Right cardiac atrium (tissue), 5 donors: ENCODE results near the gene USP21. TPM values are rescaled to one million over a fixed set of nuclear protein-coding genes. Genes with fewer than 3 reads are reported as not detected.
A peak's percentile ranks its signal among the peaks of the same experiment; 100 is the strongest.

Experiments used
- ATAC-seq, 2 donors: fragments of 200-7000 bp; cut with Tn5 transposase; one replicate each; pipeline versions ENCODE4 v1.8.0 to v1.9.1; 2020; ENCODE audit warnings: moderate library complexity in 2 of 2, mild to moderate bottlenecking in 1 of 2
- DNase-seq, 3 donors: peaks; one replicate each; pipeline ENCODE4 v3.0.0-alpha.2; 2020
- H3K27ac ChIP-seq: one replicate; pipeline ENCODE4 v1.5.1; 2013; ENCODE audit warnings: mild to moderate bottlenecking, low read length, control low read depth, moderate library complexity
- H3K27me3 ChIP-seq: one replicate; pipeline ENCODE4 v1.6.1; 2013; ENCODE audit not compliant: control insufficient read depth, insufficient read depth
- H3K4me1 ChIP-seq: one replicate; pipeline ENCODE4 v1.6.1; 2013; ENCODE audit warnings: low read length; ENCODE audit not compliant: control insufficient read depth, insufficient read depth
- H3K4me3 ChIP-seq: one replicate; pipeline ENCODE4 v1.5.1; 2013; ENCODE audit warnings: low read length, control low read depth
- H3K9me3 ChIP-seq: one replicate; pipeline ENCODE4 v1.6.1; 2013; ENCODE audit warnings: low read length; ENCODE audit not compliant: control insufficient read depth
- WGBS: extraction: QIAGEN DNeasy Blood & Tissue Kit; methylation state at CpG from one replicate; pipeline ENCODE4 v1.1.7; 2013; 5-methylcytosine and 5-hydroxymethylcytosine counted together
- intact Hi-C, 4 donors: fragments of 100-400 bp; cut with DNase I; formaldehyde crosslinking; loops; one replicate each; pipeline versions ENCODE4 v1.11.0 to v1.14.0; 2022 to 2023
- polyA plus RNA-seq: library from polyadenylated mRNA; stranded (reverse); fragments of 200-250 nt; gene quantifications from one replicate; pipeline ENCODE4 v1.2.3, GENCODE V29; 2013
- total RNA-seq, 4 donors: library from RNA; stranded (reverse); fragmentation: NEBNext Ultra II Directional; extraction: Animal tissue kit (Norgen Biotek cat#: 25700); gene quantifications; one replicate each; pipeline ENCODE4 v1.2.1, GENCODE V29; 2021
- donor health status: healthy with polysubstance abuse.
- donor health status: DM: no; HTN: yes; CAD: no.
- donor health status: DM: no; HTN: no; CAD: no.
- donor health status: DM: no; HTN: yes; CAD: no; lungs with severe emphysema.
- donor health status: DM: yes; HTN: yes; CAD: no.

USP21 gene
- total and polyA plus RNA-seq, 5 donors, result 14.9 to 25.7 (median 20.2) TPM

GRCh38 chr1:161200992-161201835 is 41.9 kb downstream of the USP21 start:
- ATAC-seq, result peak; percentile 48 to 75
- peaks cover 26% of the 10 kb centered on the region for H3K4me1 ChIP-seq
- WGBS, result 26% methylated on average over 13 of the region's 13 CpGs

DNA sequence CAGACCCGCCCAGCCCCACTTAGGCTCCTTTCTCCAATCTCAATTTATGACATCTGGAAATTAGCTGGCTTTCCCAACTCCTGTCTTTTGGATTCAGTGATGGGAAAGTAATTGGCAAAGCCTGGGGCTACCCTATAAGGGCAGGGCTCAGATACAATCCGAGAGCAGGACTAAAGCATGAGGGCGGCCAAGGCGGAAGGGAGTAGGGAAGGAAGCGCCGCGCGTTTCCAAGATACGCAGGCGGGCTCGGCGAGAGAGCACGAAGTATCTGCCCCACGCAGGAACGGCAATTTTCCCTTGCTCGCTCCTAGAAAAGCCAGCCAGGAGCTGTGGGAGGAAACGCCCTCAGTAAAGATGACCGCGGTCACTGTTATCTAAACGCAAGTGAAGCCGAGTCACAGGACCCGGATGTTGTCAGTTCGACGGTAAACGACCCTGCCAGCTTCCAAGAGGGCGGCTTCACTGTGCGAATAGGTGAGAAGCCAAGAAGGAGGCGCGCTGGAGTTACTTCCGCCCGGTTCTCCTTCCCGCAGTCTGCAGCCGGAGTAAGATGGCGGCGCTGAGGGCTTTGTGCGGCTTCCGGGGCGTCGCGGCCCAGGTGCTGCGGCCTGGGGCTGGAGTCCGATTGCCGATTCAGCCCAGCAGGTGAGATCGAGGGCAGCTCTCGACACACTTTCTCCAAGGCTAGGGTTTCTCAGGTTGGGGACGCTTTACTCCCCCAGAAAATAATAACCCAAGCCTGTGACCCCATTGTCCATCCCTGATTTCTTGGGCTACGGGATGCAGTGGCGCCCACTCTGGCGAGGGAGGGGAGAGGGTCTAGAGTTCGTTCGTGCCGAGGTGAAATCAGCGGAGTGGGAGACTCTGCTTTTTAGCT is 42.8 kb downstream of the USP21 start, which contains the start of gene NDUFS2:
Gene NDUFS2 (plus strand): TSS at position 532 of the 877 bp plus-strand sequence. CDS start 19 bp downstream, at position 551.
- Histone ChIP-seq H3K9me3 (no peaks in the 10 kb centered on the region), H3K27me3 (no peaks in the 10 kb centered on the region), H3K4me3 (peak within 1 kb of the TSS; percentile 98), H3K27ac (peak within 1 kb of the TSS; percentile 99), H3K4me1 (peaks cover 31% of the 10 kb centered on the region)
- ATAC-seq, result peak; percentile 76 to 90
- intact Hi-C loops, result no loop called here
- peak; percentile 98 to 99 (median 98) for DNase-seq
- under 1% methylated on average over 53 of the region's 53 CpGs for WGBS

More at GRCh38 chr1:161200992-161201835, 41.9 kb downstream of the USP21 start:
- peak; percentile 84 to 85 (median 85) for DNase-seq
- no peaks in the 10 kb centered on the region for H3K27me3 ChIP-seq
- H3K27ac ChIP-seq, result peak overlapping the region; percentile 99
- intact Hi-C loops, result no loop called here
- no peaks in the 10 kb centered on the region for H3K9me3 ChIP-seq
- peak overlapping the region; percentile 98 for H3K4me3 ChIP-seq

DNA sequence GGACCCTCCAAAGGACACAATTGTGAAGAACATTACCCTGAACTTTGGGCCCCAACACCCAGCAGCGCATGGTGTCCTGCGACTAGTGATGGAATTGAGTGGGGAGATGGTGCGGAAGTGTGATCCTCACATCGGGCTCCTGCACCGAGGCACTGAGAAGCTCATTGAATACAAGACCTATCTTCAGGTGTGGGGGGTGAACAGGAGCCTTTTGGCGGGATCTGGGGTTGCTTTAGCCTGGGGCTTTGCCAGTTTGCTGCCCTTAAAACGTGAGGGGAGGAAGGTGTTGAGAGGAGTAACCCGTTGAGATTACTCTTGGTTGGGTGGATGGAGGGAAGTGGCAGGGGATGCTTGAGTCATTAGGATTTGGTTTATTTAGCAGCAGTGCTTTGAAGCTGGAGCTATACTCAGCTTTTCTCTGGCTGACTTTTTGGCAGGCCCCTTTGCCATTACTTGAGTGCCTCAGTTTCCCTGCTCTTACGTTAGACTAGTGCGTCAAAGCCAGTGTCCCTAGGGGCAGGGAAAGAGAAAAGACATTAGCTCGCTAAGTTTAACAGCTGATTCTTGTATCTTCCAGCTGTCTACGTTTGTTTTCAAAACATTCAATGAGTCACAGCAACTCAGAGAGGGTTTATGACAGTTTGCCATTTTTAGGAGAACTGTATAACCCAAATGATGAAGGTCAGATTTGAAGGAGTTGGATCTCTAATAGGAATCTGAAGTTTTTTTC is 47.3 kb downstream of the USP21 start:
- intact Hi-C loops, result no loop called here
- no peaks in the 10 kb centered on the region for H3K9me3 ChIP-seq

DNA sequence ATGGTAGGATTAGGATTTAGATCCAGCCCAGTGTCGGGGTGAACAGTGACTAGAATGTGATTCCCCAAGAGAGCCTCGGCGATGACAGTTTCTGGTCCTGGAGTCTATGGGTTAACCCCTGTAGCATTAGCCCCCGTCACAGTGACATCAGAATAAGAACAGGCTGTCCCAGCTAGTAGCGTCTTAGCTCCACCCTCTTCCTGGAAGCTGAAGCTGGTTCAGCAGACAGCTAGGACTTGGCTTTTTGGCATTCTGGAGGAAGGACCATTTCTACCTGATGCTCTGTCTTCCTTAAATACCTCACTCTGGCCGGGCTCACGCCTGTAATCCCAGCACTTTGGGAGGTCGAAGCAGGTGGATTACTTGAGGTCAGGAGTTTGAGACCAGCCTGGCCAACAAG is 47.9 kb downstream of the USP21 start:
- intact Hi-C loops, result no loop called here
- ATAC-seq (peak; percentile 88 to 90), DNase-seq (peak; percentile 71 to 84 (median 84))
- Histone ChIP-seq H3K27me3 (no peaks in the 10 kb centered on the region), H3K4me1 (peaks cover 13% of the 10 kb centered on the region), H3K4me3 (no peak overlapping the region), H3K27ac (peak overlapping the region; percentile 87), H3K9me3 (no peaks in the 10 kb centered on the region)
- WGBS, result 48% methylated on average over 8 of the region's 8 CpGs

More for the DNA sequence above, 47.3 kb downstream of the USP21 start:
- Histone ChIP-seq H3K4me1 (peaks cover 13% of the 10 kb centered on the region), H3K27me3 (no peaks in the 10 kb centered on the region), H3K4me3 (no peak overlapping the region), H3K27ac (peak overlapping the region; percentile 96)
- WGBS, result 62% methylated on average over 12 of the region's 12 CpGs
- ATAC-seq (peak; percentile 41 to 42), DNase-seq (peak in 2 of 3 donors; percentile 76 to 81)

DNA sequence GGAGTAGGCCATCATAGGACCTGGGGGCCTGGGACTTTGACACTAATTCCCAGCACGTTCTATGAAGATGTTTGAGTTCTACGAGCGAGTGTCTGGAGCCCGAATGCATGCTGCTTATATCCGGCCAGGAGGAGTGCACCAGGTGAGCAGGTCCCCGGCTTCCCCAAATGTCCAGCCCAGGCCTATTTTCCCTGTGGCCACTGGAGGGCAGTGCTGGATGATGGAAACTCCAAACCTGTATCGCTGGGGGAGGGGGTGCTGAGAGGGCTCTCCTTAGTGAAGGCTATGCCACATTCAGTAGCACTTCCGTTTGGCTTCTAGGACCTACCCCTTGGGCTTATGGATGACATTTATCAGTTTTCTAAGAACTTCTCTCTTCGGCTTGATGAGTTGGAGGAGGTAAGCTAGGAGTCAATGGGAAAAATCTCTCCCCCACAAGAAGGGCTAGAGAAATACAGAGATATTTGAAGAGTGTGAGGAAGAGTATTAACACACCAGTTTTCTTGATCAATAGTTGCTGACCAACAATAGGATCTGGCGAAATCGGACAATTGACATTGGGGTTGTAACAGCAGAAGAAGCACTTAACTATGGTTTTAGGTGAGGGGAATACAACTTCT is 50.6 kb downstream of the USP21 start:
- Histone ChIP-seq H3K27me3 (no peaks in the 10 kb centered on the region), H3K9me3 (no peaks in the 10 kb centered on the region), H3K4me3 (no peak overlapping the region), H3K4me1 (peaks cover 6% of the 10 kb centered on the region), H3K27ac (no peak overlapping the region)
- intact Hi-C loops, result no loop called here
- peak; percentile 51 to 54 for ATAC-seq
- 33% methylated on average over 11 of the region's 11 CpGs for WGBS
- DNase-seq, result peak; percentile 83 to 90 (median 83)

DNA sequence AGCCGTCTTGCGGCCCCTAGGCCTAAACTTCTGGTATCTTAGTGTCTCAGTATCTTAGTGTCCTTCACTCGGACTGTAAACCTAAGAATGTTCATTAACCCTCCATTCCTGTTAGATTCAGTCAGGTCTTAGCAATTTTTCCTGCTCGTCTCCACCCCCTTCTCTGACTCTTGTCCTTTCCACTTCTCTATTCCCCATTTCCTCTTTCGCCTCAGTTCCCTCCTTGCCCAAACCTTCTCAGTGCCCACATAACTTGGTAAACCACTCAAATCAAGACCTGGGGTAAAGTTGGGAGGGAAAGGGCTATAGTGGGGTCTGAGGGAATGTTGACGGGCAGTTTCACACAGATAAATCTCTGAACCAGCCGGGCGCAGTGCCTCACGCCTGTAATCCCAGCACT is 55.1 kb downstream of the USP21 start:
- Histone ChIP-seq H3K27ac (no peak overlapping the region), H3K4me3 (no peak overlapping the region), H3K9me3 (no peaks in the 10 kb centered on the region), H3K4me1 (peaks cover 3% of the 10 kb centered on the region), H3K27me3 (no peaks in the 10 kb centered on the region)
- DNase-seq (peak in 1 of 3 donors; percentile 34), ATAC-seq (no peak)
- 86% methylated on average over 9 of the region's 9 CpGs for WGBS
- intact Hi-C loops, result no loop called here

DNA sequence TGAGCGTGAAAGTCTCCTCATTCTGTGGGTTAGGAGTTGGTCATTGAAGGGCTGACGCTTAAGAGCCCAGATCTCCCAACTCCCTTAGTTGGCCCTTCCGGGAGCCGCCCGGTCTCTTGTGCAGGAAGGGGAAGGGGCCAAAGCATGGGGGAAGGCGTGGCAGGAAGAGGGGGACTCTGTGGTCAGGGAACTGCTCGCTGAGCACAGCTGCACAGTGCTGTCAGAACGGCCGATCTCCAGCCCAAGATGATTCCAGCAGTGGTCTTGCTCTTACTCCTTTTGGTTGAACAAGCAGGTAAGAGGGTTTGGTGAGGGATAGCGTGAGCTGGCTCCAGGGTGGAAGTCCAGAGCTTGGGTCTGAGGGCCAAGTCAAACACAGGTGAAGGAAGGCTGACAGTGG is 55.8 kb downstream of the USP21 start, which contains the start of gene FCER1G:
Gene FCER1G (plus strand): TSS at position 220 of the 400 bp plus-strand sequence. CDS start 27 bp downstream, at position 247.
- H3K4me3 ChIP-seq, result peak within 1 kb of the TSS; percentile 4
- DNase-seq (peak; percentile 63 to 85 (median 78)), ATAC-seq (peak; percentile 41 to 59)
- H3K4me1 ChIP-seq, result peaks cover 3% of the 10 kb centered on the region
- intact Hi-C loops, result no loop called here
- H3K9me3 ChIP-seq, result no peaks in the 10 kb centered on the region
- no peaks in the 10 kb centered on the region for H3K27me3 ChIP-seq
- 64% methylated on average over 10 of the region's 10 CpGs for WGBS
- peak within 1 kb of the TSS; percentile 82 for H3K27ac ChIP-seq

Other genes with a start within 250 kb of the USP21 start
- gene ITLN2, start 204.7 kb upstream of the USP21 start, total RNA-seq, result 1 to 10 TPM in 2 of 4 donors, under 1 TPM in 2; 0.58 to 2.1 (median 0.94) TPM
- 0.88 TPM for gene ITLN2, start 204.7 kb upstream of the USP21 start, polyA plus RNA-seq
- gene F11R, start 138.3 kb upstream of the USP21 start, total RNA-seq, result 10 to 100 TPM; 18.8 to 27.2 (median 25.3) TPM
- 12.6 TPM for gene F11R, start 138.3 kb upstream of the USP21 start, polyA plus RNA-seq
- gene TSTD1, start 120.5 kb upstream of the USP21 start, total RNA-seq, result 10 to 100 TPM; 23.5 to 46.8 (median 35.8) TPM
- gene TSTD1, start 120.5 kb upstream of the USP21 start, polyA plus RNA-seq, result 63.6 TPM
- gene USF1, start 113.5 kb upstream of the USP21 start, total RNA-seq, result 10 to 100 TPM; 34.5 to 41.4 (median 40.7) TPM
- 32.8 TPM for gene USF1, start 113.5 kb upstream of the USP21 start, polyA plus RNA-seq
- 1 to 10 TPM; 2.7 to 5.0 (median 4.7) TPM for gene ARHGAP30, start 89.6 kb upstream of the USP21 start, total RNA-seq
- 1.5 TPM for gene ARHGAP30, start 89.6 kb upstream of the USP21 start, polyA plus RNA-seq
- gene NECTIN4, start 69.9 kb upstream of the USP21 start, total RNA-seq, result not detected
- gene NECTIN4, start 69.9 kb upstream of the USP21 start, polyA plus RNA-seq, result 0.02 TPM
- 1 to 10 TPM; 3.4 to 5.4 (median 4.4) TPM for gene KLHDC9, start 61.1 kb upstream of the USP21 start, total RNA-seq
- gene KLHDC9, start 61.1 kb upstream of the USP21 start, polyA plus RNA-seq, result 5.1 TPM
- 10 to 100 TPM; 44.9 to 58.6 (median 51.5) TPM for gene PFDN2, start 41.5 kb upstream of the USP21 start, total RNA-seq
- gene PFDN2, start 41.5 kb upstream of the USP21 start, polyA plus RNA-seq, result 151 TPM
- 10 to 100 TPM; 28.0 to 33.5 (median 30.4) TPM for gene NIT1, start 41.4 kb upstream of the USP21 start, total RNA-seq
- 29.7 TPM for gene NIT1, start 41.4 kb upstream of the USP21 start, polyA plus RNA-seq
- gene DEDD, start 26.8 kb upstream of the USP21 start, total RNA-seq, result 10 to 100 TPM; 26.3 to 30.6 (median 28.7) TPM
- 15.5 TPM for gene DEDD, start 26.8 kb upstream of the USP21 start, polyA plus RNA-seq
- 10 to 100 TPM; 82.6 to 91.0 (median 89.1) TPM for gene UFC1, start 5.5 kb upstream of the USP21 start, total RNA-seq
- 99.9 TPM for gene UFC1, start 5.5 kb upstream of the USP21 start, polyA plus RNA-seq
- gene PPOX, start 6.9 kb downstream of the USP21 start, total RNA-seq, result 10 to 100 TPM; 11.4 to 16.0 (median 14.9) TPM
- gene PPOX, start 6.9 kb downstream of the USP21 start, polyA plus RNA-seq, result 15.2 TPM
- 10 to 100 TPM; 16.0 to 21.0 (median 19.7) TPM for gene B4GALT3, start 18.0 kb downstream of the USP21 start, total RNA-seq
- 17.5 TPM for gene B4GALT3, start 18.0 kb downstream of the USP21 start, polyA plus RNA-seq
- 100 to 1,000 TPM in 1 of 4 donors, 10 to 100 TPM in 2, 1 to 10 TPM in 1; 6.9 to 111 (median 17.2) TPM for gene ADAMTS4, start 39.6 kb downstream of the USP21 start, total RNA-seq
- gene ADAMTS4, start 39.6 kb downstream of the USP21 start, polyA plus RNA-seq, result 24.4 TPM
- gene NDUFS2, start 42.9 kb downstream of the USP21 start, total RNA-seq, result 100 to 1,000 TPM; 162 to 229 (median 177) TPM
- gene NDUFS2, start 42.9 kb downstream of the USP21 start, polyA plus RNA-seq, result 219 TPM
- gene FCER1G, start 55.8 kb downstream of the USP21 start, total RNA-seq, result 10 to 100 TPM; 23.3 to 44.3 (median 32.9) TPM
- 33.4 TPM for gene FCER1G, start 55.8 kb downstream of the USP21 start, polyA plus RNA-seq
- gene APOA2, start 64.1 kb downstream of the USP21 start, total RNA-seq, result not detected
- 0.34 TPM for gene APOA2, start 64.1 kb downstream of the USP21 start, polyA plus RNA-seq
- 10 to 100 TPM; 27.7 to 42.9 (median 32.1) TPM for gene TOMM40L, start 66.6 kb downstream of the USP21 start, total RNA-seq
- gene TOMM40L, start 66.6 kb downstream of the USP21 start, polyA plus RNA-seq, result 31.9 TPM
- gene NR1I3, start 78.7 kb downstream of the USP21 start, total RNA-seq, result not detected
- 0.18 TPM for gene NR1I3, start 78.7 kb downstream of the USP21 start, polyA plus RNA-seq
- gene PCP4L1, start 99.2 kb downstream of the USP21 start, total RNA-seq, result under 1 TPM; 0.21 to 0.94 (median 0.57) TPM
- 0.45 TPM for gene PCP4L1, start 99.2 kb downstream of the USP21 start, polyA plus RNA-seq
- 10 to 100 TPM in 1 of 4 donors, 1 to 10 TPM in 3; 4.8 to 10.2 (median 8.5) TPM for gene MPZ, start 150.5 kb downstream of the USP21 start, total RNA-seq
- gene MPZ, start 150.5 kb downstream of the USP21 start, polyA plus RNA-seq, result 23.2 TPM
- 100 to 1,000 TPM; 236 to 275 (median 248) TPM for gene SDHC, start 154.9 kb downstream of the USP21 start, total RNA-seq
- 167 TPM for gene SDHC, start 154.9 kb downstream of the USP21 start, polyA plus RNA-seq
- gene CFAP126, start 208.4 kb downstream of the USP21 start, total RNA-seq, result not detected
- not detected for gene CFAP126, start 208.4 kb downstream of the USP21 start, polyA plus RNA-seq